Stomach (tissue), 9 donors: ENCODE data around the gene ISG20. TPM values are rescaled to one million over a fixed set of nuclear protein-coding genes. Genes with fewer than 3 reads are reported as not detected.

Experiments used
- DNase-seq, 2 donors: peaks; one replicate each; pipeline versions ENCODE4 v3.0.0 to v3.0.0-alpha.2; 2013 to 2019
- H3K27ac ChIP-seq, 5 donors: fragments of 200-600 bp in 4 of 5; sonication (generic) in 4 of 5; one replicate each; pipeline ENCODE4 v1.5.1; 2013 to 2019; ENCODE audit warnings: mild to moderate bottlenecking in 1 of 5, moderate library complexity in 1 of 5
- H3K27me3 ChIP-seq, 3 donors: fragments of 200-600 bp; sonication (generic); one replicate each; pipeline ENCODE4 v1.5.1; 2017 to 2019; ENCODE audit warnings: mixed run types in 1 of 3
- H3K36me3 ChIP-seq, 4 donors: fragments of 200-600 bp; sonication (generic); 1 replicate in 3 of 4; 2 replicates in 1 of 4; pipeline ENCODE4 v1.5.1; 2016 to 2019
- H3K4me1 ChIP-seq, 4 donors: fragments of 200-600 bp; sonication (generic); one replicate each; pipeline ENCODE4 v1.5.1; 2016 to 2019
- H3K4me3 ChIP-seq, 4 donors: fragments of 200-600 bp; sonication (generic) in 3 of 4; one replicate each; pipeline ENCODE4 v1.5.1; 2016 to 2019; ENCODE audit warnings: mild to moderate bottlenecking in 1 of 4
- H3K9me3 ChIP-seq, 4 donors: fragments of 200-600 bp; sonication (generic); one replicate each; pipeline ENCODE4 v1.5.1; 2016 to 2019
- CTCF ChIP-seq, 7 experiments: fragments of 450-650 bp in 4 of 7; fragments of 200-600 bp in 3 of 7; sonication (generic) in 3 of 7; IDR thresholded peaks; one replicate each; pipeline ENCODE4 v1.5.1; 2016 to 2019; ENCODE audit warnings: antibody characterized with exemption in 7 of 7, control low read depth in 2 of 7, mild to moderate bottlenecking in 1 of 7
- EP300 ChIP-seq: sonication (generic); formaldehyde crosslinking; IDR thresholded peaks from one replicate; pipeline ENCODE4 v1.6.1; 2017; ENCODE audit warnings: antibody characterized with exemption
- POLR2A ChIP-seq, 4 donors: fragments of 450-650 bp; IDR thresholded peaks; one replicate each; pipeline ENCODE4 v1.6.1; 2016; ENCODE audit warnings: antibody characterized with exemption in 4 of 4, control low read depth in 2 of 4, mild to moderate bottlenecking in 1 of 4, moderate library complexity in 1 of 4
- POLR2AphosphoS5 ChIP-seq, 3 donors: sonication (generic); formaldehyde crosslinking; IDR thresholded peaks; one replicate each; pipeline ENCODE4 v1.6.1; 2016; ENCODE audit warnings: antibody characterized with exemption in 3 of 3
- WGBS, 5 donors: extraction: QIAGEN DNeasy Blood & Tissue Kit in 3 of 5; methylation state at CpG; one replicate each; pipeline versions ENCODE4 v1.1.5 to v1.1.7; 2013 to 2018; 5-methylcytosine and 5-hydroxymethylcytosine counted together
- intact Hi-C: fragments of 100-400 bp; cut with DNase I; formaldehyde crosslinking; loops from one replicate; pipeline ENCODE4 v1.15.1; 2023; ENCODE audit warnings: low total_unique reads
- polyA plus RNA-seq, 3 donors: library from polyadenylated mRNA; stranded (reverse); fragments of 200-250 nt; gene quantifications; one replicate each; pipeline ENCODE4 v1.2.3, GENCODE V29; 2013
- total RNA-seq, 5 donors: library from RNA; depleted of rRNA; stranded (reverse); fragments of >200 nt; gene quantifications; one replicate each; pipeline versions ENCODE4 v1.1.0 to v1.2.3, GENCODE V29; 2014 to 2016
- donor health status: healthy with polysubstance abuse.
- donor health status: Bipolar disorder and iron deficiency.
- donor health status: healthy.

Gene ISG20
- total and polyA plus RNA-seq, 8 donors = 15.6 to 137 (median 73.9) TPM

DNA sequence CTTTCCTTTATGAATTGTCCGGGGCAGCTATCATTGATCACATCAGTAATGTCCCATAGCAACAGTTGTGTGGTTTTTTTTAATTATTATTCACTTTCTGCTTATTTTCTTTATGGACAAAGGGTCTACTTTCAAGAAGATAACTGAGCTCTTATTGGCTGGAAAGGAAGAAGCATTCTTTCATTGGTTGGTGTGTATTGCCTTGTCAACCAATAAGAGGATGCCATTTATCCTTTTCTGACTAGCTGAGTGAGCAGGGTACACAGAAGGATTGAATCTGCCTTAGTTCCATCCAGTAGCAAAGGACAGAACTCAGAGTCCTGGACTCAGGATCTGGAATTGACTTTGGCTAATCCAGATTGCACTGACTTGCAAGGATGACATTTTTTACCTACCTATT is 30.9 kb upstream of the ISG20 start:
- no peak overlapping the region for H3K4me3 ChIP-seq
- H3K9me3 ChIP-seq = no peaks in the 10 kb centered on the region
- no peaks in the 10 kb centered on the region for H3K36me3 ChIP-seq
- no peak for TF ChIP-seq POLR2A (IDR thresholded peaks at IDR 0.05)
- TF ChIP-seq EP300 = no peak
- no peak for TF ChIP-seq POLR2AphosphoS5 (IDR thresholded peaks at IDR 0.05)
- no peak for TF ChIP-seq CTCF (IDR thresholded peaks at IDR 0.05)
- peaks cover 14 to 72% (median 42%) of the 10 kb centered on the region in 3 donors for H3K27me3 ChIP-seq
- no peak overlapping the region for H3K27ac ChIP-seq
- DNase-seq = no peak
- 63 to 90% (median 78%) methylated on average over 1 of the region's 1 CpG for WGBS, 5 donors
- intact Hi-C loops = no loop called here
- H3K4me1 ChIP-seq = peaks cover 14 to 26% (median 21%) of the 10 kb centered on the region in 4 donors

GRCh38 chr15:88608607-88609181 is 30.1 kb upstream of the ISG20 start:
- H3K27me3 ChIP-seq = peaks cover 14 to 66% (median 41%) of the 10 kb centered on the region in 3 donors
- no peak for TF ChIP-seq POLR2A (IDR thresholded peaks at IDR 0.05)
- no peak for TF ChIP-seq POLR2AphosphoS5 (IDR thresholded peaks at IDR 0.05)
- no peak for TF ChIP-seq EP300
- TF ChIP-seq CTCF (IDR thresholded peaks at IDR 0.05) = no peak
- peaks cover 14 to 26% (median 21%) of the 10 kb centered on the region in 4 donors for H3K4me1 ChIP-seq
- DNase-seq = no peak
- no peak overlapping the region for H3K4me3 ChIP-seq
- WGBS, 5 donors = 76 to 81% (median 78%) methylated on average over 4 of the region's 4 CpGs
- no peaks in the 10 kb centered on the region for H3K9me3 ChIP-seq
- intact Hi-C loops = no loop called here
- no peaks in the 10 kb centered on the region for H3K36me3 ChIP-seq
- no peak overlapping the region for H3K27ac ChIP-seq

DNA sequence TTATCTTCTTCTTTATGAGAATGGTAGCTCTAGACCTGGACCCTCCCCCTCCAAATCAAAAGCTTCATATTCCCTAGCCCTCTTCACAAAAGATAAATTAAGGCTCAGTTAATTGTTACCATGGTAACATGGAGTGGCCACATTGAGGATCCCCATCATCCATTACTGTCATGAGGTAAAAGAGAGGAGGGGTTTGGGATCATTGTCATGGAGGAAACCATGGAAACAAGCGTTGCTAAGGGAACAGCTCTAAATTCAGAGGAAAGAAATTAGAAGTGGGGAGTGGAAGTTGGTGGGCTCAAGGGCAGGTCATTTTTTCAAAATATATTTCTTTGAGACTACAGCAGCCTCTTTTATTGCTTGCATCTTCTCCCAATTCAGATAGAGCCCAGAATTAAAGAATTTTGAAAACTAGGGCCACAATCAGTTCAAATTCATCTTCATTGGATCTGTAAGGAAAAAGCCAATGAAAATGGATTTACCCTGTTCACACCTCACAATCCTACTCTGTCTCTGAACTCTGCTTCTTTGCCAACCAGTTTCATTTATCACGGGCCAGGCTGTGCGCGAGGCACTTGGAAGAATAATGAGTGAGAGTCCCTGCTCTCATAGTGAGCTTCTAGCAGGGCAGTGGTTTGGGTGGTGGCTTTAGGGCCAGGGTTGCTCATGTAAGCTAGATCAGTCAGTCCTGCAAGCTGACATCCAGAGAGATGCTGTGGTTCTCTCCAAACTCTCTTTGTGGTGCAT is 29.3 kb upstream of the ISG20 start:
- Histone ChIP-seq H3K36me3 (no peaks in the 10 kb centered on the region), H3K27me3 (peaks cover 13 to 58% (median 32%) of the 10 kb centered on the region in 3 donors), H3K4me3 (no peak overlapping the region), H3K9me3 (no peaks in the 10 kb centered on the region), H3K27ac (no peak overlapping the region), H3K4me1 (peaks cover 10 to 23% (median 20%) of the 10 kb centered on the region in 4 donors)
- no peak for TF ChIP-seq POLR2AphosphoS5 (IDR thresholded peaks at IDR 0.05)
- no peak for DNase-seq
- intact Hi-C loops = loop anchor here (10.0 kb wide), 1 partner anchor 135 kb away; no protein-coding TSS in a partner anchor
- 63 to 74% (median 68%) methylated on average over 4 of the region's 4 CpGs for WGBS, 5 donors

GRCh38 chr15:88610701-88611231 is 28.1 kb upstream of the ISG20 start:
- no peak overlapping the region for H3K27ac ChIP-seq
- H3K36me3 ChIP-seq = no peaks in the 10 kb centered on the region
- H3K9me3 ChIP-seq = no peaks in the 10 kb centered on the region
- TF ChIP-seq POLR2AphosphoS5 (IDR thresholded peaks at IDR 0.05) (no peak), CTCF (IDR thresholded peaks at IDR 0.05) (no peak)
- DNase-seq = no peak
- peaks cover 8 to 46% (median 20%) of the 10 kb centered on the region in 3 donors for H3K27me3 ChIP-seq
- intact Hi-C loops = loop anchor here (10.0 kb wide), 1 partner anchor 136 kb away; no protein-coding TSS in a partner anchor
- no peak overlapping the region for H3K4me3 ChIP-seq
- 39 to 62% (median 60%) methylated on average over 4 of the region's 4 CpGs for WGBS, 5 donors
- peaks cover 0 to 20% (median 16%) of the 10 kb centered on the region in 4 donors for H3K4me1 ChIP-seq
